ENCODE results near the gene TMEM229B. TPM values are rescaled to one million over a fixed set of nuclear protein-coding genes. Genes with fewer than 3 reads are reported as not detected.
A peak's percentile ranks its signal among the peaks of the same experiment; 100 is the strongest.

TMEM229B gene
- polyA plus RNA-seq, 3 donors = 10.2 to 18.7 (median 17.3) TPM

DNA sequence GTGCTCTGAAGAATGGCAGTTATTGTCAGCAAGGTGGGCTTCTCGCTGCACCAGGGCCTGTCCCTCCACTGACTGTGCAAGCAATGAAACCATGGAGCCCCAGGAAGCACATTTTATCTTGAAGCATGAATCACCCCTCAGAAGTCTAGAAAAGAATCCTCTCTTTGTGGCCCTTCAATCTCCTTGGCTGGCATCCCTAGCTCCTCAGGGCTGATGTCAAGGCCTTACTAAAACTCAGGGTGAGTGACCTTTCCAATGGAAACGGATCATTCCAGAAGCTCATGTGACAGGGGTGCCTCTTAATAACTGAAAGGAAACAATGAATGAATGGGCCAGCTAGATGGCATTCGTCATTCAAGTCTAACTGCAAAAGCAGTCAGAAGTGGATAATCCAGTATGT lies 22.3 kb upstream of the TMEM229B start:
- H3K27ac ChIP-seq (ENCODE audit: low read depth in 1 of 2, low read length in 2 of 2) = no peak overlapping the region
- no peak overlapping the region for H3K4me3 ChIP-seq (replicated peaks in 1 of 3; ENCODE audit: low read depth in 2 of 3, low read length in 3 of 3)
- Mint-ChIP-seq H3K27ac (no peak overlapping the region), H3K4me1 (peaks cover 61% of the 10 kb centered on the region), H3K4me3 (no peak overlapping the region), H3K9me3 (no peaks in the 10 kb centered on the region), H3K27me3 (ENCODE audit: low read depth in 3 of 3) (peaks cover 5 to 24% (median 7%) of the 10 kb centered on the region in 3 donors), H3K36me3 (peaks cover 0 to 3% of the 10 kb centered on the region in 2 donors)
- no peak overlapping the region for H2AFZ ChIP-seq (ENCODE audit: insufficient read depth, low read depth, low read length, poor library complexity, severe bottlenecking)
- H3K36me3 ChIP-seq (replicated peaks in 1 of 2; ENCODE audit: control insufficient read depth in 1 of 2, insufficient read depth in 2 of 2, low read length in 2 of 2) = no peaks in the 10 kb centered on the region
- H3K79me2 ChIP-seq (ENCODE audit: insufficient read depth, low read length) = no peaks in the 10 kb centered on the region
- intact Hi-C loops (cut with micrococcal nuclease) = no loop called here
- H3K4me1 ChIP-seq (ENCODE audit: control insufficient read depth in 1 of 2, insufficient read depth in 2 of 2, low read length in 2 of 2) = peaks cover 31 to 44% of the 10 kb centered on the region in 2 donors
- H3K9me3 ChIP-seq (replicated peaks in 1 of 2; ENCODE audit: control insufficient read depth in 1 of 2, insufficient read depth in 1 of 2, low read length in 2 of 2) = no peaks in the 10 kb centered on the region
- WGBS (ENCODE audit: insufficient coverage) = 88% methylated on average over 2 of the region's 3 CpGs
- no peak overlapping the region for H3K9ac ChIP-seq (ENCODE audit: insufficient read depth, low read length, poor library complexity, severe bottlenecking)
- no peak for DNase-seq
- H3K27me3 ChIP-seq (ENCODE audit: control insufficient read depth in 2 of 2, insufficient read depth in 2 of 2, low read length in 2 of 2) = peaks cover 0 to 2% of the 10 kb centered on the region in 2 donors
- no peak overlapping the region for H3K4me2 ChIP-seq (replicated peaks; ENCODE audit: extremely low read depth, low read length, poor library complexity, severe bottlenecking)
- no peaks in the 10 kb centered on the region for H4K20me1 ChIP-seq (ENCODE audit: insufficient read depth, low read length)
- TF ChIP-seq, protein P1, sequence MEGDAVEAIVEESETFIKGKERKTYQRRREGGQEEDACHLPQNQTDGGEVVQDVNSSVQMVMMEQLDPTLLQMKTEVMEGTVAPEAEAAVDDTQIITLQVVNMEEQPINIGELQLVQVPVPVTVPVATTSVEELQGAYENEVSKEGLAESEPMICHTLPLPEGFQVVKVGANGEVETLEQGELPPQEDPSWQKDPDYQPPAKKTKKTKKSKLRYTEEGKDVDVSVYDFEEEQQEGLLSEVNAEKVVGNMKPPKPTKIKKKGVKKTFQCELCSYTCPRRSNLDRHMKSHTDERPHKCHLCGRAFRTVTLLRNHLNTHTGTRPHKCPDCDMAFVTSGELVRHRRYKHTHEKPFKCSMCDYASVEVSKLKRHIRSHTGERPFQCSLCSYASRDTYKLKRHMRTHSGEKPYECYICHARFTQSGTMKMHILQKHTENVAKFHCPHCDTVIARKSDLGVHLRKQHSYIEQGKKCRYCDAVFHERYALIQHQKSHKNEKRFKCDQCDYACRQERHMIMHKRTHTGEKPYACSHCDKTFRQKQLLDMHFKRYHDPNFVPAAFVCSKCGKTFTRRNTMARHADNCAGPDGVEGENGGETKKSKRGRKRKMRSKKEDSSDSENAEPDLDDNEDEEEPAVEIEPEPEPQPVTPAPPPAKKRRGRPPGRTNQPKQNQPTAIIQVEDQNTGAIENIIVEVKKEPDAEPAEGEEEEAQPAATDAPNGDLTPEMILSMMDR (IDR thresholded peaks at IDR 0.05) = no peak

DNA sequence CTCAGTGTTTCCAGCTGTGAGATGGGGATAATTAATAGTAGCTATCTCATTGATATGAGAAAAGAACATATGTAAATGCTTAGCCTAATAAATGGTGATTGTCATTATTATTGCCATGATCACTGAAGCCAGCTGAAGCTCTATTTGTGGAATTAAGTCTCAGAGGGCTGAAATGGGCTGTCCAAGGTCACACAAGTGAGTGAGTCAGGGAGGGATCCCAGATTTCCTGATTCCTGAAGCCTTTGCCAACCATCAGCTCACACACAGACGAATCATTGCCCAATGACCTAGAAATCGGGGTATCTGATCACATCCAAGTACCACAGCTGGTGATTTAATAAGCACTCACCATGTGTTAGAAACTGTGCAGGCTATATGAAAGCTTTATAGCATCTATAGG lies 21.6 kb upstream of the TMEM229B start:
- TF ChIP-seq, protein P1 (IDR thresholded peaks at IDR 0.05) = no peak
- Histone ChIP-seq H3K4me1 (ENCODE audit: control insufficient read depth in 1 of 2, insufficient read depth in 2 of 2, low read length in 2 of 2) (peaks cover 27 to 38% of the 10 kb centered on the region in 2 donors), H2AFZ (ENCODE audit: insufficient read depth, low read depth, low read length, poor library complexity, severe bottlenecking) (no peak overlapping the region), H3K9ac (ENCODE audit: insufficient read depth, low read length, poor library complexity, severe bottlenecking) (no peak overlapping the region), H3K27me3 (ENCODE audit: control insufficient read depth in 2 of 2, insufficient read depth in 2 of 2, low read length in 2 of 2) (no peaks in the 10 kb centered on the region), H3K27ac (ENCODE audit: low read depth in 1 of 2, low read length in 2 of 2) (no peak overlapping the region), H3K9me3 (replicated peaks in 1 of 2; ENCODE audit: control insufficient read depth in 1 of 2, insufficient read depth in 1 of 2, low read length in 2 of 2) (no peaks in the 10 kb centered on the region), H4K20me1 (ENCODE audit: insufficient read depth, low read length) (no peaks in the 10 kb centered on the region), H3K4me2 (replicated peaks; ENCODE audit: extremely low read depth, low read length, poor library complexity, severe bottlenecking) (no peak overlapping the region), H3K79me2 (ENCODE audit: insufficient read depth, low read length) (no peaks in the 10 kb centered on the region), H3K4me3 (replicated peaks in 1 of 3; ENCODE audit: low read depth in 2 of 3, low read length in 3 of 3) (no peak overlapping the region), H3K36me3 (replicated peaks in 1 of 2; ENCODE audit: control insufficient read depth in 1 of 2, insufficient read depth in 2 of 2, low read length in 2 of 2) (no peaks in the 10 kb centered on the region)
- intact Hi-C loops (cut with micrococcal nuclease) = no loop called here
- WGBS (ENCODE audit: insufficient coverage) = no CpG with 5 or more reads among the region's 2 CpGs
- Mint-ChIP-seq H3K36me3 (peaks cover 0 to 7% of the 10 kb centered on the region in 2 donors), H3K4me1 (peaks cover 57% of the 10 kb centered on the region), H3K27ac (peak overlapping the region in 1 of 7 donors; percentile 37), H3K27me3 (ENCODE audit: low read depth in 3 of 3) (peaks cover 3 to 21% (median 5%) of the 10 kb centered on the region in 3 donors), H3K9me3 (no peaks in the 10 kb centered on the region), H3K4me3 (no peak overlapping the region)
- DNase-seq = no peak
